Naive thymus-derived CD8-positive, alpha-beta T cell (primary cell): Measurements from ENCODE around the gene SMG1. TPM values are rescaled to one million over a fixed set of nuclear protein-coding genes. Genes with fewer than 3 reads are reported as not detected.

ENCODE experiments used
- ATAC-seq, 2 donors: fragments of 150-1000 bp; cut with Tn5 transposase in 1 of 2; sonication (Bioruptor Pico), chemical (Tn5 transposase) in 1 of 2; 1 replicate in 1 of 2; 2 replicates in 1 of 2; pipeline ENCODE4 v1.10.0; 2021; ENCODE audit warnings: mild to moderate bottlenecking in 2 of 2, moderate library complexity in 2 of 2
- POLR2A ChIA-PET: fragments of 350-600 bp; sonication (Branson Sonifier 250); formaldehyde crosslinking; loops from one replicate; lab custom pipeline; 2021; ENCODE audit warnings: antibody characterized with exemption; lab: Charles Lee
- DNase-seq, 10 donors: peaks; one replicate each; pipeline versions ENCODE4 v3.0.0 to v3.0.0-alpha.2; 2020 to 2022
- H3K27ac Mint-ChIP-seq, 10 donors: one replicate each; pipeline ENCODE4 v1.8.0; 2020 to 2022; ENCODE audit warnings: mild to moderate bottlenecking in 10 of 10, mixed read lengths in 10 of 10, moderate library complexity in 4 of 10, inconsistent platforms in 1 of 10
- H3K27me3 Mint-ChIP-seq, 5 donors: one replicate each; pipeline ENCODE4 v1.8.0; 2021 to 2022; ENCODE audit warnings: mixed read lengths in 5 of 5
- H3K36me3 Mint-ChIP-seq, 3 donors: one replicate each; pipeline ENCODE4 v1.8.0; 2020 to 2022; ENCODE audit warnings: mixed read lengths in 3 of 3, mild to moderate bottlenecking in 2 of 3, inconsistent platforms in 1 of 3
- H3K4me1 Mint-ChIP-seq, 4 donors: one replicate each; pipeline ENCODE4 v1.8.0; 2021 to 2022; ENCODE audit warnings: mixed read lengths in 4 of 4
- H3K4me3 Mint-ChIP-seq, 10 donors: one replicate each; pipeline ENCODE4 v1.8.0; 2020 to 2022; ENCODE audit warnings: mild to moderate bottlenecking in 10 of 10, mixed read lengths in 10 of 10, moderate library complexity in 6 of 10, inconsistent platforms in 1 of 10
- H3K9me3 Mint-ChIP-seq, 9 donors: one replicate each; pipeline ENCODE4 v1.8.0; 2020 to 2022; ENCODE audit warnings: mixed read lengths in 9 of 9, mild to moderate bottlenecking in 3 of 9, inconsistent platforms in 1 of 9, moderate library complexity in 1 of 9
- polyA plus RNA-seq, 3 donors: library from polyadenylated mRNA; unstranded; fragments of 300-500 nt; fragmentation: Illumina TruSeq; gene quantifications; one replicate each; pipeline ENCODE4 v1.2.3, GENCODE V29; 2021
- total RNA-seq, 8 experiments: library from RNA in 2 of 8; stranded (reverse) in 2 of 8; gene quantifications; one replicate each; pipeline ENCODE4 v1.2.3 and lab custom pipeline; 2021 to 2026

SMG1 gene
- total and polyA plus RNA-seq, 5 experiments from 2014 or later: 8.4 to 139 (median 16.5) TPM

GRCh38 chr16:18950469-18951185 lies 24.4 kb upstream of the SMG1 start:
- Mint-ChIP-seq H3K4me3 (peak overlapping the region in 3 of 10 donors; percentile 20 to 49 (median 32)), H3K27ac (peak overlapping the region in 2 of 10 donors; percentile 41 to 44), H3K9me3 (no peaks in the 10 kb centered on the region), H3K27me3 (no peaks in the 10 kb centered on the region), H3K4me1 (peaks cover 4 to 18% (median 15%) of the 10 kb centered on the region in 4 donors), H3K36me3 (no peaks in the 10 kb centered on the region)
- POLR2A ChIA-PET: no interaction called here
- peak in 1 of 10 donors; percentile 7 for DNase-seq
- no peak for ATAC-seq

GRCh38 chr16:18948372-18949020 lies 22.3 kb upstream of the SMG1 start:
- no peaks in the 10 kb centered on the region for H3K36me3 Mint-ChIP-seq
- POLR2A ChIA-PET: no interaction called here
- H3K9me3 Mint-ChIP-seq: no peaks in the 10 kb centered on the region
- no peaks in the 10 kb centered on the region for H3K27me3 Mint-ChIP-seq
- peaks cover 2 to 17% (median 12%) of the 10 kb centered on the region in 4 donors for H3K4me1 Mint-ChIP-seq
- no peak for ATAC-seq
- DNase-seq: no peak
- no peak overlapping the region for H3K4me3 Mint-ChIP-seq
- H3K27ac Mint-ChIP-seq: no peak overlapping the region

GRCh38 chr16:18945233-18945632 lies 19.0 kb upstream of the SMG1 start:
- ATAC-seq (no peak), DNase-seq (no peak)
- Mint-ChIP-seq H3K27me3 (no peaks in the 10 kb centered on the region), H3K36me3 (no peaks in the 10 kb centered on the region), H3K4me1 (peaks cover 0 to 11% (median 5%) of the 10 kb centered on the region in 4 donors), H3K27ac (peak overlapping the region in 1 of 10 donors; percentile 67), H3K9me3 (no peaks in the 10 kb centered on the region), H3K4me3 (peak overlapping the region in 2 of 10 donors; percentile 28 to 45)
- POLR2A ChIA-PET: no interaction called here

GRCh38 chr16:18943414-18943813 lies 17.2 kb upstream of the SMG1 start:
- H3K27ac Mint-ChIP-seq: peak overlapping the region in 1 of 10 donors; percentile 35
- peaks cover 0 to 11% (median 4%) of the 10 kb centered on the region in 4 donors for H3K4me1 Mint-ChIP-seq
- no peaks in the 10 kb centered on the region for H3K9me3 Mint-ChIP-seq
- DNase-seq (no peak), ATAC-seq (no peak)
- no peaks in the 10 kb centered on the region for H3K27me3 Mint-ChIP-seq
- POLR2A ChIA-PET: no interaction called here
- no peak overlapping the region for H3K4me3 Mint-ChIP-seq
- no peaks in the 10 kb centered on the region for H3K36me3 Mint-ChIP-seq

- POLR2A ChIA-PET: interaction anchor here (0.5 kb wide), 1 partner anchor 154 kb away, joined by 3 read pairs; no protein-coding TSS in a partner anchor
- DNase-seq (no peak), ATAC-seq (no peak)
- Mint-ChIP-seq H3K36me3 (no peaks in the 10 kb centered on the region), H3K27ac (no peak overlapping the region), H3K27me3 (no peaks in the 10 kb centered on the region), H3K9me3 (no peaks in the 10 kb centered on the region), H3K4me3 (no peak overlapping the region), H3K4me1 (peaks cover 0 to 11% (median 4%) of the 10 kb centered on the region in 4 donors)
These were observed 15.9 kb upstream of the SMG1 start for GRCh38 chr16:18942061-18942460.

- no peak for ATAC-seq
- H3K27me3 Mint-ChIP-seq: no peaks in the 10 kb centered on the region
- no peak overlapping the region for H3K27ac Mint-ChIP-seq
- H3K4me1 Mint-ChIP-seq: peaks cover 0 to 7% (median 3%) of the 10 kb centered on the region in 4 donors
- no peak for DNase-seq
- H3K36me3 Mint-ChIP-seq: no peaks in the 10 kb centered on the region
- H3K4me3 Mint-ChIP-seq: no peak overlapping the region
- POLR2A ChIA-PET: no interaction called here
- no peaks in the 10 kb centered on the region for H3K9me3 Mint-ChIP-seq
These were observed 15.3 kb upstream of the SMG1 start for GRCh38 chr16:18941471-18941870.

- ATAC-seq: no peak
- DNase-seq: no peak
- Mint-ChIP-seq H3K4me1 (no peaks in the 10 kb centered on the region), H3K4me3 (no peak overlapping the region), H3K27me3 (no peaks in the 10 kb centered on the region), H3K9me3 (no peaks in the 10 kb centered on the region), H3K36me3 (no peaks in the 10 kb centered on the region), H3K27ac (no peak overlapping the region)
- POLR2A ChIA-PET: no interaction called here
These were observed 12.8 kb upstream of the SMG1 start for GRCh38 chr16:18938986-18939385.

GRCh38 chr16:18937390-18937789 lies 11.2 kb upstream of the SMG1 start:
- POLR2A ChIA-PET: no interaction called here
- Mint-ChIP-seq H3K4me3 (no peak overlapping the region), H3K4me1 (no peaks in the 10 kb centered on the region), H3K9me3 (no peaks in the 10 kb centered on the region), H3K27ac (no peak overlapping the region), H3K36me3 (no peaks in the 10 kb centered on the region), H3K27me3 (no peaks in the 10 kb centered on the region)
- ATAC-seq (no peak), DNase-seq (no peak)

- Mint-ChIP-seq H3K9me3 (no peaks in the 10 kb centered on the region), H3K27ac (no peak overlapping the region), H3K4me3 (no peak overlapping the region), H3K36me3 (no peaks in the 10 kb centered on the region), H3K27me3 (no peaks in the 10 kb centered on the region), H3K4me1 (no peaks in the 10 kb centered on the region)
- no peak for ATAC-seq
- POLR2A ChIA-PET: no interaction called here
- no peak for DNase-seq
These were observed 10.6 kb upstream of the SMG1 start for GRCh38 chr16:18936727-18937340.

GRCh38 chr16:18933501-18933900 lies 7.3 kb upstream of the SMG1 start:
- no peak for DNase-seq
- no peak overlapping the region for H3K4me3 Mint-ChIP-seq
- H3K36me3 Mint-ChIP-seq: no peaks in the 10 kb centered on the region
- H3K4me1 Mint-ChIP-seq: no peaks in the 10 kb centered on the region
- no peak for ATAC-seq
- POLR2A ChIA-PET: no interaction called here
- H3K27ac Mint-ChIP-seq: no peak overlapping the region
- no peaks in the 10 kb centered on the region for H3K27me3 Mint-ChIP-seq
- H3K9me3 Mint-ChIP-seq: no peaks in the 10 kb centered on the region

GRCh38 chr16:18932243-18932987 lies 6.2 kb upstream of the SMG1 start:
- no peaks in the 10 kb centered on the region for H3K36me3 Mint-ChIP-seq
- peaks cover 0 to 4% (median under 1%) of the 10 kb centered on the region in 4 donors for H3K4me1 Mint-ChIP-seq

GRCh38 chr16:18931756-18932155 lies 5.5 kb upstream of the SMG1 start:
- H3K4me3 Mint-ChIP-seq: no peak overlapping the region
- POLR2A ChIA-PET: no interaction called here
- H3K27me3 Mint-ChIP-seq: no peaks in the 10 kb centered on the region
- no peaks in the 10 kb centered on the region for H3K9me3 Mint-ChIP-seq
- H3K4me1 Mint-ChIP-seq: peaks cover 1 to 7% (median 5%) of the 10 kb centered on the region in 4 donors
- H3K36me3 Mint-ChIP-seq: no peaks in the 10 kb centered on the region
- peak overlapping the region in 2 of 10 donors; percentile 25 to 69 for H3K27ac Mint-ChIP-seq
- no peak for ATAC-seq
- no peak for DNase-seq

More at GRCh38 chr16:18932243-18932987, 6.2 kb upstream of the SMG1 start:
- Mint-ChIP-seq H3K27ac (peak overlapping the region in 1 of 10 donors; percentile 33), H3K27me3 (no peaks in the 10 kb centered on the region), H3K4me3 (no peak overlapping the region), H3K9me3 (no peaks in the 10 kb centered on the region)
- DNase-seq (no peak), ATAC-seq (no peak)
- POLR2A ChIA-PET: no interaction called here
